BJ (cell line): ENCODE results near the gene SELPLG. TPM values are rescaled to one million over a fixed set of nuclear protein-coding genes. Genes with fewer than 3 reads are reported as not detected.
"Not testable (repeated sequence)": the region's sequence is repeated elsewhere in the genome, so short reads cannot be mapped to it uniquely, and the experiment has no call there.

Experiments used
- CTCF ChIA-PET: fragments of 350-600 bp; formaldehyde crosslinking; extraction: SDS; loops from one replicate; lab custom pipeline; 2021; ENCODE audit warnings: antibody characterized with exemption, inconsistent platforms; lab: Yijun Ruan, JAX
- POLR2A ChIA-PET: fragments of 300-600 bp; sonication (Branson Sonifier 250); formaldehyde crosslinking; extraction: SDS; loops from one replicate; lab custom pipeline; 2021; ENCODE audit warnings: antibody characterized with exemption; lab: Charles Lee
- DNase-seq: peaks from one replicate; pipeline ENCODE4 v3.0.0-alpha.2; 2011; ENCODE audit warnings: low read depth
- H3K27me3 ChIP-seq: 2 replicates; pipeline ENCODE4 v1.6.0; 2011; ENCODE audit warnings: low read length; ENCODE audit not compliant: control insufficient read depth, insufficient read depth
- H3K36me3 ChIP-seq: 2 replicates; pipeline ENCODE4 v1.5.1; 2011; ENCODE audit warnings: low read length; ENCODE audit not compliant: control insufficient read depth, insufficient read depth
- H3K4me3 ChIP-seq: 2 replicates; pipeline ENCODE4 v1.5.1; 2011; ENCODE audit warnings: low read depth, mild to moderate bottlenecking, control low read depth, low read length
- CTCF ChIP-seq: IDR thresholded peaks from 2 replicates; pipeline ENCODE4 v1.5.1; 2011; ENCODE audit warnings: low read depth, mild to moderate bottlenecking, control low read depth, inconsistent platforms, low read length, moderate library complexity; ENCODE audit not compliant: insufficient read depth
- polyA plus RNA-seq: library from polyadenylated mRNA; depleted of rRNA; stranded (reverse); fragments of >200 nt; gene quantifications from 2 replicates; pipeline ENCODE4 v1.2.3, GENCODE V29; 2011; rRNA removed
- small RNA-seq: library from RNA; depleted of rRNA; stranded (forward); fragments of <200 nt; gene quantifications from one replicate; pipeline ENCODE3, GENCODE V24; 2012; ENCODE audit warnings: low replicate concordance, low read depth; ENCODE audit not compliant: insufficient read length

SELPLG gene
- polyA plus RNA-seq, 1 experiment: 8.1 TPM

DNA sequence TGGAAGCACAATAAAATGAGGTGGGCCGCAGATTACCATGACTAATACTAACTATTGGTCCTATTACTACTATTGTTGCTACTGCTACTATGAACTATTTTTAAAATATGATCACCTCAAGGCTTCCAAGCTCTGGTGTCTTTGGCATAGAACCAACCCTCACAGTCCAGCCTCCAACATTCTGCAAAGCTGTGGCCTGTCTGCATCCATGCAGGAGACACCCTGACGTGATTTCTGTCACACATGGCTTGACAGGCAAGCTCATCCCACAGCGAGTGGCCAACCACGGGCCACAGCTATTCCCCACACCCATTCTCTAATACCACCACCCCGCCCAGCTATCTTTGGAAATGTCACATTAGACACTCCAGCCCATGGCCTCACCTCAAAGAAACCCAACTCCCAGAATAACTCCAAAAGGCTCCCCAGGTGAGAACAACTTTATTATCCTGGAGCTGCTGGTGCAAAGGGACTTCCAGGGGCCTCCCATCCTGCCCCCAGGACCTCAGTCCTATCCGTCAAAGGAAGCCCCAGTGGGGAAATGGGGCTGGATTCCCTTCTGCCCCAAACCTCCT, 56.9 kb downstream of the SELPLG start:
- POLR2A ChIA-PET: no interaction called here
- DNase-seq: no peak
- H3K27me3 ChIP-seq: no peaks in the 10 kb centered on the region; the same call in 1 of the 2 replicates
- TF ChIP-seq CTCF: no peak
- H3K4me3 ChIP-seq: no peak overlapping the region
- CTCF ChIA-PET: interaction anchor here (0.7 to 19.7 kb wide), 5 partner anchors 10 to 516 kb away, joined by 3 to 460 read pairs (median 5); partner anchors contain the start of gene ALKBH2
- no peaks in the 10 kb centered on the region for H3K36me3 ChIP-seq

DNA sequence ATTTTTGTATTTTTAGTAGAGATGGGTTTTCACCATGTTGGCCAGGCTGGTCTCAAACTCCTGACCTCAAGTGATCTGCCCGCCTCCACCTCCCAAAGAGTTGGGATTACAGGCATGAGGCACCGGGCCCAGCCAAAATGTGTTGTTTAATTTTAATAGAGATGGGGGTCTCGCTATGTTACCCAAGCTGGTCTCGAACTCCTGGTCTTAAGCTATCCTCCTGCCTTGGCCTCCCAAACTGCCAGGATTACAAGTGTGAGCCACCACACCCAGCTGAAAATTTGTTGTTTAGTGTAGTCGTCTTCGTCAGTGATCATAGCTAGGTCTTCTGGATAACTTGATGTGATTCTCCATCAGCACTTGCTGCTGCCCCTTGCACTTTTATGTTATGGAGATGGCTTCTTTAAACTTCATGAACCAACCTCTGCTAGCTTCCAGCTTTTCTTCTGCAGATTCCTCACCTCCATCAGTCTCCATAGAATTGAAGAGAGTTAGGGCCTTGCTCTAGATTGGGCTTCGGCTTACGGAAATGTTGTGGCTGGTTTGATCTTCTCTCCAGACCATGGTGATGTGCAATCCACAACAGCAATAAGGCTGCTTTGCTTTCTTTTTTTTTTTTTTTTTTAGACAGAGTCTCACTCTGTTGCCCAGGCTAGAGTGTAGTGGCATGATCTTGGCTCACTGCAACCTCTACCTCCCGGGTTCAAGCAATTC, 58.3 kb downstream of the SELPLG start:
- TF ChIP-seq CTCF: no peak
- ChIA-PET POLR2A (no interaction called here), CTCF (interaction anchor here (19.7 kb wide), 1 partner anchor 43 kb away, joined by 460 read pairs; no protein-coding TSS in a partner anchor)
- H3K4me3 ChIP-seq: no peak overlapping the region
- H3K36me3 ChIP-seq: no peaks in the 10 kb centered on the region
- no peaks in the 10 kb centered on the region; the same call in 1 of the 2 replicates for H3K27me3 ChIP-seq
- DNase-seq: no peak

- H3K27me3 ChIP-seq, POLR2A ChIA-PET, H3K36me3 ChIP-seq, DNase-seq, H3K4me3 ChIP-seq: not testable (repeated sequence)
- CTCF ChIA-PET: interaction anchor here (19.7 kb wide), 1 partner anchor 44 kb away, joined by 460 read pairs; no protein-coding TSS in a partner anchor
Measured at GRCh38 chr12:108574276-108574675, 59.4 kb downstream of the SELPLG start.

DNA sequence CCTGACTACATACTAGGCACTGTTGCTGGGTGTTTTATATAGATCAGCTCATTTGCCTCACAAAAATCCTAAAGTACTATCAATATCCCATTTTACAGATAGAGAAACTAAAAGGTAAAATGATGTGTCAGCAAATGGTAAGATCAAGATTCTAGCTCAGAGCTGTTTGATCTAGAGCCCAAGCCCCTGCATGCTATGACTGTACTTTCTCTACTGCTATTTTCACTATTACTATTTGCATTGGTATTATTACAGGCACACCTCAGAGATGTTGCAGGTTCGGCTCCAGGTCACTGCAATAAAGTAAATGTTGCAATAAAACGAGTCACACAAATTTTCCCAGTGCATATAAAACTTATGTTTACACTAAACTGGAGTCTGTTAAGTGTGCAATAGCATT, 60.4 kb downstream of the SELPLG start:
- DNase-seq: no peak
- POLR2A ChIA-PET: no interaction called here

DNA sequence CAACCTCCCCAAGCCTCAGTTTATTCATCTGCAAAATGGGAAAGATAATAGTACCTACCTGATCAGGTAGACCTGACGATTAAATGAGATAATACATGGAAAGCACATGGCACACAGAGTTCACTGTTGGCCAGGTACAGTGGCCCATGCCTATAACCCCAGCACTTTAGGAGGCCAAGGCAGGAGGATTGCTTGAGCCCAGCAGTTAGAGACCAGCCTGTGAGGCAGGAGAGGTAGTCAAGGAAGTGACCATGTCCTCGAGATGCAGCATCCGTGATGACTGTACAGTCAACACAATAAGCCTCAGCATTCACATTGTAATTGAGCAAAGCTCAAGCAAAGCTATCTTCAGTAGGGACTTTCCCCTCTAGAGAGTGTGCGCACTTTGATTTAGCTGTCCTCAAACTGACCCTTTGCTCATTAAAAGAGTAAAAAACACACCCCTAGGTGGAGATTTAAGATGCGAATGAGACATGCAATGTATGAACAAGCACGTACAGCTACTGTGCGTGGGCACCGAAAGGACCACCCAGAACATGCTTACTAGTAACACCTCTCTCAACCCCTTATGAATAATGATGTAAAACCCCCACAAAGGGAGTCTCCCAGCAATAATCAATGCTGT, 61.4 kb downstream of the SELPLG start:
- TF ChIP-seq CTCF: no peak
- no peaks in the 10 kb centered on the region; the same call in 1 of the 2 replicates for H3K27me3 ChIP-seq
- ChIA-PET POLR2A (no interaction called here), CTCF (interaction anchor here (0.7 to 19.7 kb wide), 5 partner anchors 38 to 379 kb away, joined by 3 to 460 read pairs (median 3); no protein-coding TSS in a partner anchor)
- peaks cover 2% of the 10 kb centered on the region; the same call in 1 of the 2 replicates for H3K36me3 ChIP-seq
- H3K4me3 ChIP-seq: no peak overlapping the region
- DNase-seq: no peak

More for the DNA sequence above, 60.4 kb downstream of the SELPLG start:
- no peak overlapping the region for H3K4me3 ChIP-seq
- H3K27me3 ChIP-seq: no peaks in the 10 kb centered on the region; the same call in 1 of the 2 replicates
- H3K36me3 ChIP-seq: peaks cover 2% of the 10 kb centered on the region; the same call in 1 of the 2 replicates
- CTCF ChIA-PET: interaction anchor here (19.7 kb wide), 1 partner anchor 45 kb away, joined by 460 read pairs; no protein-coding TSS in a partner anchor
- TF ChIP-seq CTCF: no peak

Small RNA genes within 50 kb of the gene (small RNA-seq; reads per million reads assigned to genes)
- not detected for gene RNU7-169P

Other genes with a start within 250 kb of the SELPLG start
- gene FICD, start 118.6 kb downstream of the SELPLG start, polyA plus RNA-seq: 1.9 and 2.0 TPM in 2 replicates
- gene SART3, start 72.7 kb downstream of the SELPLG start, polyA plus RNA-seq: 23.1 and 27.5 TPM in 2 replicates
- gene ISCU, start 71.3 kb downstream of the SELPLG start, polyA plus RNA-seq: 125 and 169 TPM in 2 replicates
- 57.2 and 80.6 TPM in 2 replicates for gene TMEM119, start 35.8 kb downstream of the SELPLG start, polyA plus RNA-seq
- 416 and 532 TPM in 2 replicates for gene CORO1C, start 97.6 kb upstream of the SELPLG start, polyA plus RNA-seq
- gene SSH1, start 223.7 kb upstream of the SELPLG start, polyA plus RNA-seq: 40.6 and 52.3 TPM in 2 replicates
- gene DAO, start 246.2 kb upstream of the SELPLG start, polyA plus RNA-seq: not detected in 2 replicates